ENCODE results near the gene SLC35A1.

SLC35A1 gene

GRCh38 chr6:87518453-87518852 lies 45.7 kb downstream of the SLC35A1 start:
- in situ Hi-C loops (cut with HindIII; ENCODE audit: low sequenced_read_pairs) = no loop called here
- no peak for DNase-seq (ENCODE audit: low read depth, low spot score)
- H3K4me3 ChIP-seq (ENCODE audit: low read depth, low read length) = no peak overlapping the region
- no peak for TF ChIP-seq CTCF (IDR thresholded peaks at IDR 0.05; ENCODE audit: low read depth, low read length)

GRCh38 chr6:87522686-87523085 lies 49.9 kb downstream of the SLC35A1 start:
- TF ChIP-seq CTCF (IDR thresholded peaks at IDR 0.05; ENCODE audit: low read depth, low read length) = no peak
- H3K4me3 ChIP-seq (ENCODE audit: low read depth, low read length) = no peak overlapping the region
- DNase-seq (ENCODE audit: low read depth, low spot score) = no peak
- in situ Hi-C loops (cut with HindIII; ENCODE audit: low sequenced_read_pairs) = no loop called here

GRCh38 chr6:87529221-87529620 lies 56.4 kb downstream of the SLC35A1 start:
- no peak overlapping the region for H3K4me3 ChIP-seq (ENCODE audit: low read depth, low read length)
- in situ Hi-C loops (cut with HindIII; ENCODE audit: low sequenced_read_pairs) = no loop called here
- TF ChIP-seq CTCF (IDR thresholded peaks at IDR 0.05; ENCODE audit: low read depth, low read length) = no peak
- DNase-seq (ENCODE audit: low read depth, low spot score) = no peak

- TF ChIP-seq CTCF (IDR thresholded peaks at IDR 0.05; ENCODE audit: low read depth, low read length) = no peak
- H3K4me3 ChIP-seq (ENCODE audit: low read depth, low read length) = no peak overlapping the region
- in situ Hi-C loops (cut with HindIII; ENCODE audit: low sequenced_read_pairs) = no loop called here
- no peak for DNase-seq (ENCODE audit: low read depth, low spot score)
Measured at GRCh38 chr6:87534377-87535047, 61.7 kb downstream of the SLC35A1 start.

GRCh38 chr6:87538510-87539260 lies 65.9 kb downstream of the SLC35A1 start:
- in situ Hi-C loops (cut with HindIII; ENCODE audit: low sequenced_read_pairs) = no loop called here
- no peak overlapping the region for H3K4me3 ChIP-seq (ENCODE audit: low read depth, low read length)
- DNase-seq (ENCODE audit: low read depth, low spot score) = no peak
- no peak for TF ChIP-seq CTCF (IDR thresholded peaks at IDR 0.05; ENCODE audit: low read depth, low read length)

GRCh38 chr6:87539554-87539953 lies 66.8 kb downstream of the SLC35A1 start:
- no peak overlapping the region for H3K4me3 ChIP-seq (ENCODE audit: low read depth, low read length)
- TF ChIP-seq CTCF (IDR thresholded peaks at IDR 0.05; ENCODE audit: low read depth, low read length) = no peak
- DNase-seq (ENCODE audit: low read depth, low spot score) = no peak
- in situ Hi-C loops (cut with HindIII; ENCODE audit: low sequenced_read_pairs) = no loop called here

Data from astrocyte of the spinal cord (primary cell).